Natural killer cell (primary cell): ENCODE data around the gene HGF. TPM values are rescaled to one million over a fixed set of nuclear protein-coding genes. Genes with fewer than 3 reads are reported as not detected.

Experiments
- ATAC-seq, 3 donors: fragments of 150-1000 bp in 2 of 3; fragments of 200-7000 bp in 1 of 3; cut with Tn5 transposase; 1 replicate in 1 of 3; 2 replicates in 2 of 3; pipeline ENCODE4 v1.10.0; 2021; ENCODE audit warnings: mild to moderate bottlenecking in 2 of 3, moderate library complexity in 2 of 3
- DNase-seq, 2 donors: peaks; one replicate each; pipeline versions ENCODE4 v3.0.0 to v3.0.0-alpha.2; 2013 to 2021; ENCODE audit warnings: mixed read lengths in 1 of 2
- H3K27ac ChIP-seq: one replicate; pipeline ENCODE4 v1.5.1; 2013; ENCODE audit warnings: mild to moderate bottlenecking, low read length
- H3K27me3 ChIP-seq: one replicate; pipeline ENCODE4 v1.6.1; 2013; ENCODE audit warnings: low read length; ENCODE audit not compliant: control insufficient read depth, insufficient read depth
- H3K36me3 ChIP-seq: one replicate; pipeline ENCODE4 v1.6.1; 2013; ENCODE audit warnings: low read length; ENCODE audit not compliant: control insufficient read depth, insufficient read depth
- H3K4me1 ChIP-seq: one replicate; pipeline ENCODE4 v1.6.1; 2013; ENCODE audit warnings: low read length; ENCODE audit not compliant: control insufficient read depth, insufficient read depth
- H3K4me3 ChIP-seq: one replicate; pipeline ENCODE4 v1.5.1; 2013; ENCODE audit warnings: low read length
- H3K9me3 ChIP-seq: one replicate; pipeline ENCODE4 v1.6.1; 2013; ENCODE audit warnings: low read length; ENCODE audit not compliant: control insufficient read depth, insufficient read depth
- H3K27ac Mint-ChIP-seq, 2 donors: one replicate each; pipeline ENCODE4 v1.8.0; 2022; ENCODE audit warnings: mild to moderate bottlenecking in 2 of 2, mixed read lengths in 2 of 2, moderate library complexity in 1 of 2
- H3K27me3 Mint-ChIP-seq, 2 donors: one replicate each; pipeline ENCODE4 v1.8.0; 2022; ENCODE audit warnings: low read depth in 2 of 2, mixed read lengths in 2 of 2
- H3K36me3 Mint-ChIP-seq: one replicate; pipeline ENCODE4 v1.8.0; 2022; ENCODE audit warnings: mixed read lengths
- H3K4me1 Mint-ChIP-seq, 2 donors: one replicate each; pipeline ENCODE4 v1.8.0; 2022; ENCODE audit warnings: mixed read lengths in 2 of 2
- H3K4me3 Mint-ChIP-seq: one replicate; pipeline ENCODE4 v1.8.0; 2022; ENCODE audit warnings: mild to moderate bottlenecking, moderate library complexity, mixed read lengths
- H3K9me3 Mint-ChIP-seq, 2 donors: one replicate each; pipeline ENCODE4 v1.8.0; 2022; ENCODE audit warnings: mixed read lengths in 2 of 2
- WGBS: methylation state at CpG from one replicate; pipeline ENCODE4 v1.1.7; 2013; ENCODE audit warnings: missing lambda C conversion rate; ENCODE audit not compliant: insufficient coverage; 5-methylcytosine and 5-hydroxymethylcytosine counted together
- intact Hi-C: fragments of 100-400 bp; cut with micrococcal nuclease; formaldehyde crosslinking; loops from one replicate; pipeline ENCODE4 v1.14.2; 2022
- total RNA-seq, 4 donors: library from RNA; stranded (reverse); fragments of 120-200 nt in 1 of 4; gene quantifications; one replicate each; pipeline versions ENCODE4 v1.2.3 to v1.2.4, GENCODE V29; 2013 to 2022
- TF ChIP-seq, protein P1 (sequence below): fragments of 200-600 bp; IDR thresholded peaks from one replicate; pipeline ENCODE4 v1.8.0; 2022; ENCODE audit warnings: antibody characterized with exemption

HGF gene
- total RNA-seq, 3 donors from 2014 or later (not counting 1 experiment from before 2014, with no cell fraction given): 0.43 to 7.4 (median 0.94) TPM

DNA sequence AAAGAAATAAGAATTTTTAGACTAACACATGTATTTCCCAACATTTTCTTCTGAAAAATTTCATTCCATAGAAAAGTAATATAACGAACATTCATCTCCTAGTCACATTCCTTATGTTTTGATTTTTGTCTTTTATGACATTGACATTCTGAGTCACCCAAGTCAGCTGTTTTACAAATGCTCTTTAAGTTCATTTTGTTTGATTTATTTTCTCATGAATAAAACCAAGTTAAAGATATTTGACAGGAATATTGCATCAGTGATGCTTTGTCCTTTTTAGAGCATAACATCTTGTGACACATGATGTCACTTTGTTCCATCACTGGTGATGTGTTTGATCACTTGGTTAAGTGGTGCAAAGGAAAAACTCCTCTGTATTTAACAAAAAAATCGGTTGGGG lies 48.4 kb downstream of the HGF start:
- H3K27ac Mint-ChIP-seq: no peak overlapping the region
- TF ChIP-seq, protein P1, sequence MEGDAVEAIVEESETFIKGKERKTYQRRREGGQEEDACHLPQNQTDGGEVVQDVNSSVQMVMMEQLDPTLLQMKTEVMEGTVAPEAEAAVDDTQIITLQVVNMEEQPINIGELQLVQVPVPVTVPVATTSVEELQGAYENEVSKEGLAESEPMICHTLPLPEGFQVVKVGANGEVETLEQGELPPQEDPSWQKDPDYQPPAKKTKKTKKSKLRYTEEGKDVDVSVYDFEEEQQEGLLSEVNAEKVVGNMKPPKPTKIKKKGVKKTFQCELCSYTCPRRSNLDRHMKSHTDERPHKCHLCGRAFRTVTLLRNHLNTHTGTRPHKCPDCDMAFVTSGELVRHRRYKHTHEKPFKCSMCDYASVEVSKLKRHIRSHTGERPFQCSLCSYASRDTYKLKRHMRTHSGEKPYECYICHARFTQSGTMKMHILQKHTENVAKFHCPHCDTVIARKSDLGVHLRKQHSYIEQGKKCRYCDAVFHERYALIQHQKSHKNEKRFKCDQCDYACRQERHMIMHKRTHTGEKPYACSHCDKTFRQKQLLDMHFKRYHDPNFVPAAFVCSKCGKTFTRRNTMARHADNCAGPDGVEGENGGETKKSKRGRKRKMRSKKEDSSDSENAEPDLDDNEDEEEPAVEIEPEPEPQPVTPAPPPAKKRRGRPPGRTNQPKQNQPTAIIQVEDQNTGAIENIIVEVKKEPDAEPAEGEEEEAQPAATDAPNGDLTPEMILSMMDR: no peak
- WGBS: no CpG with 5 or more reads among the region's 2 CpGs
- H3K9me3 Mint-ChIP-seq: peaks cover 4 to 7% of the 10 kb centered on the region in 2 donors
- no peaks in the 10 kb centered on the region for H3K4me1 Mint-ChIP-seq
- Histone ChIP-seq H3K36me3 (no peaks in the 10 kb centered on the region), H3K4me1 (no peaks in the 10 kb centered on the region), H3K9me3 (no peaks in the 10 kb centered on the region), H3K27ac (no peak overlapping the region), H3K27me3 (no peaks in the 10 kb centered on the region), H3K4me3 (no peak overlapping the region)
- no peaks in the 10 kb centered on the region for H3K27me3 Mint-ChIP-seq
- no peak overlapping the region for H3K4me3 Mint-ChIP-seq
- DNase-seq: no peak
- intact Hi-C loops: no loop called here
- no peak for ATAC-seq
- no peaks in the 10 kb centered on the region for H3K36me3 Mint-ChIP-seq

DNA sequence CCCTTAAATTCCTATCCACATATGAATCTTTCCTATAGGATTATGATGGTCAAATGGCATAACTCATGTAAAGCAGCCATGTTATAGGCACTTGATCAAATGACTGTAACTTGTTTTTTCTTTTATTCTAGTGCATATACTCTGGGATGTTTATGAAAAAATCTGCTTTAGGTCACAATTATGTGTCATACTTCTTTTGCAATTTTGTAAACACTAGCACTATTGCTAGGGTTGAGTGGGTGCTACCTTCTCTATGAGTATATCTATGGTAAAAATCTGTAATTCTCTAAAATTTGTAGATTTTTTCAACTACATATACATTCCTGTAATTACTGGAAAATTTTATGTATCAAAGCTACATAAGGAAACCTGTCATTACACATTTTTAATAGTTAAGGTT lies 50.0 kb downstream of the HGF start:
- DNase-seq (no peak), ATAC-seq (no peak)
- no peaks in the 10 kb centered on the region for H3K27me3 ChIP-seq
- H3K4me3 ChIP-seq: no peak overlapping the region
- no peaks in the 10 kb centered on the region for H3K27me3 Mint-ChIP-seq
- no peak overlapping the region for H3K27ac ChIP-seq
- no peaks in the 10 kb centered on the region for H3K36me3 Mint-ChIP-seq
- no peaks in the 10 kb centered on the region for H3K4me1 ChIP-seq
- no peaks in the 10 kb centered on the region for H3K4me1 Mint-ChIP-seq
- H3K9me3 Mint-ChIP-seq: peaks cover 3 to 4% of the 10 kb centered on the region in 2 donors
- no peaks in the 10 kb centered on the region for H3K36me3 ChIP-seq
- TF ChIP-seq, protein P1: no peak
- intact Hi-C loops: no loop called here
- no peaks in the 10 kb centered on the region for H3K9me3 ChIP-seq
- H3K4me3 Mint-ChIP-seq: no peak overlapping the region
- no peak overlapping the region for H3K27ac Mint-ChIP-seq

DNA sequence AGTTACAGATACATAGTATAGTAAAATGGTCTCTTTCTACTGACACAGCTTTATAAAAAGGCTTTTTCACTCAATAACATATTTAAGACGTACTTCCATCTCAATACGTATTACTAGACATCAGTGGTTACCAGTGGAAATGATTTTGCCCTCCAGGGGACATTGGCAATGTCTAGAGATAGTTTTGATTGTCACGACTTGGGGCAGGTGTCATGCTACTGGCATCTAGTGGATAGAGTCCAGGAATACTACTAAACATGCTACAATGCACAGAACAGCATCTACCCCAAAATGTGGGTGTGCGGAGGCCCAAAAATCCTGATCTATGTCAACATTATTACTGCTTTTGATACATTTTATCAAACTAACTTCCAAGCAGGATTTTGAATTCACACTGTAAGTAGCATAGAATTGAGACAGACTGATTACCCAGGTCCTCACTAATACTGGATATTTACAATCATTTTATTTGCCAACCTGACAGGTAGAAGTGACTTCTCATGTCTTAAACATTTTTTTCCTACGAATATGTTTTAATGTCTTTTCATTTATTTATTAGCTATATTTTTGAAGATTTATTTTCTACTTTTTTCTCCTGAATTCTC lies 53.8 kb downstream of the HGF start:
- no peaks in the 10 kb centered on the region for H3K27me3 Mint-ChIP-seq
- H3K9me3 Mint-ChIP-seq: peaks cover 3 to 4% of the 10 kb centered on the region in 2 donors
- no peaks in the 10 kb centered on the region for H3K9me3 ChIP-seq
- intact Hi-C loops: no loop called here
- no peaks in the 10 kb centered on the region for H3K36me3 Mint-ChIP-seq
- H3K27me3 ChIP-seq: no peaks in the 10 kb centered on the region
- no peak overlapping the region for H3K27ac ChIP-seq
- TF ChIP-seq, protein P1: no peak
- no peak overlapping the region for H3K4me3 Mint-ChIP-seq
- H3K4me3 ChIP-seq: no peak overlapping the region
- DNase-seq (no peak), ATAC-seq (no peak)
- no peaks in the 10 kb centered on the region for H3K4me1 ChIP-seq
- H3K4me1 Mint-ChIP-seq: no peaks in the 10 kb centered on the region
- WGBS: 67% methylated on average over 2 of the region's 5 CpGs
- no peaks in the 10 kb centered on the region for H3K36me3 ChIP-seq
- no peak overlapping the region for H3K27ac Mint-ChIP-seq

DNA sequence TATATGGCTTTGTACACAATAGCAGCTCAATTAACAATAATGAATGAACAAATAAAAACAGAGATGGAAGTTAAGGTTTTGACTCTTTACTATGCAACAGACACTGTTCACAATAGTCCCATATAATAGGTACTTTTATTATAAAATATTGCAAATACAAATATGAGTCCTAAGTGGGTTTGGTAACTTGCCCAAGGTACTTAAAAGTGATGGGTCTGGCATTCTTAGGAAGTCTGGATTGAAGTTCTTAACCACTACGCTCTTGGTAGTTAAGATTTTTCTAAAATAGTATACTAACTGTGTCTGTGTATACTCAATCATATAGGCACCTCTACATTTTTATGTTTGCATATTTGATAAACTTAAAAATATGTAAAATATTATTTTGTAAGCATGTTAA lies 55.5 kb downstream of the HGF start:
- no peaks in the 10 kb centered on the region for H3K36me3 Mint-ChIP-seq
- Histone ChIP-seq H3K27me3 (no peaks in the 10 kb centered on the region), H3K9me3 (no peaks in the 10 kb centered on the region), H3K27ac (no peak overlapping the region), H3K4me1 (no peaks in the 10 kb centered on the region), H3K36me3 (no peaks in the 10 kb centered on the region), H3K4me3 (no peak overlapping the region)
- H3K4me1 Mint-ChIP-seq: no peaks in the 10 kb centered on the region
- H3K4me3 Mint-ChIP-seq: no peak overlapping the region
- H3K9me3 Mint-ChIP-seq: peaks cover 4 to 6% of the 10 kb centered on the region in 2 donors
- H3K27ac Mint-ChIP-seq: no peak overlapping the region
- H3K27me3 Mint-ChIP-seq: no peaks in the 10 kb centered on the region
- DNase-seq: no peak
- intact Hi-C loops: no loop called here
- TF ChIP-seq, protein P1: no peak
- no peak for ATAC-seq
- WGBS: no CpG with 5 or more reads among the region's 1 CpG
